Fibroblast of lung (primary cell): ENCODE measurements around the gene SELL. TPM values are rescaled to one million over a fixed set of nuclear protein-coding genes. Genes with fewer than 3 reads are reported as not detected.
"Not testable (repeated sequence)": the region's sequence is repeated elsewhere in the genome, so short reads cannot be mapped to it uniquely, and the experiment has no call there.

Experiments used
- DNase-seq, 2 donors: peaks; one replicate each; pipeline versions ENCODE4 v3.0.0 to v3.0.0-alpha.2; 2010; ENCODE audit warnings: low read depth in 2 of 2
- H2AFZ ChIP-seq: 2 replicates; pipeline ENCODE4 v1.5.1; 2012; ENCODE audit warnings: low read length, control low read depth, inconsistent platforms
- H3K27ac ChIP-seq: 2 replicates; pipeline ENCODE4 v1.5.1; 2011; ENCODE audit warnings: low read length, control low read depth; ENCODE audit not compliant: insufficient read depth
- H3K27me3 ChIP-seq: 2 replicates; pipeline ENCODE4 v1.5.1; 2011; ENCODE audit warnings: mild to moderate bottlenecking, low read length; ENCODE audit not compliant: control insufficient read depth, insufficient read depth
- H3K36me3 ChIP-seq: 2 replicates; pipeline ENCODE4 v1.5.1; 2011; ENCODE audit warnings: low read length; ENCODE audit not compliant: control insufficient read depth, insufficient read depth
- H3K4me1 ChIP-seq: 2 replicates; pipeline ENCODE4 v1.5.1; 2011; ENCODE audit warnings: low read length; ENCODE audit not compliant: control insufficient read depth, insufficient read depth; ENCODE audit errors: extremely low read depth
- H3K4me2 ChIP-seq: 2 replicates; pipeline ENCODE4 v1.5.1; 2011; ENCODE audit warnings: low read length, control low read depth; ENCODE audit not compliant: insufficient read depth; ENCODE audit errors: extremely low read depth
- H3K4me3 ChIP-seq, 4 experiments: fragments of 200-600 bp in 1 of 4; sonication (generic) in 1 of 4; replicated peaks in 1 of 4; 2 replicates each; pipeline ENCODE4 v1.5.1; 2011 to 2016; ENCODE audit warnings: low read length in 4 of 4, low read depth in 3 of 4, mild to moderate bottlenecking in 3 of 4, control low read depth in 2 of 4, inconsistent platforms in 1 of 4, mixed read lengths in 1 of 4; ENCODE audit not compliant: insufficient read depth in 1 of 4; ENCODE audit errors: control extremely low read depth in 1 of 4
- H3K79me2 ChIP-seq: 2 replicates; pipeline ENCODE4 v1.5.1; 2012; ENCODE audit warnings: mild to moderate bottlenecking, low read length, inconsistent platforms; ENCODE audit not compliant: control insufficient read depth, insufficient read depth
- H3K9ac ChIP-seq: 2 replicates; pipeline ENCODE4 v1.5.1; 2011; ENCODE audit warnings: mild to moderate bottlenecking, low read length, control low read depth; ENCODE audit not compliant: insufficient read depth
- H3K9me3 ChIP-seq: 2 replicates; pipeline ENCODE4 v1.5.1; 2012; ENCODE audit warnings: low read depth, low read length; ENCODE audit not compliant: control insufficient read depth, insufficient read depth
- H4K20me1 ChIP-seq: 2 replicates; pipeline ENCODE4 v1.5.1; 2011; ENCODE audit warnings: low read length; ENCODE audit not compliant: control insufficient read depth, insufficient read depth; ENCODE audit errors: extremely low read depth
- CTCF ChIP-seq, 2 donors: IDR thresholded peaks in 1 of 2; conservative IDR thresholded peaks in 1 of 2; 1 replicate in 1 of 2; 2 replicates in 1 of 2; pipeline ENCODE4 v1.5.1; 2011 to 2012; ENCODE audit warnings: low read length in 2 of 2, control low read depth in 1 of 2, inconsistent platforms in 1 of 2, low read depth in 1 of 2, mild to moderate bottlenecking in 1 of 2
- EZH2 ChIP-seq: IDR thresholded peaks from 2 replicates; pipeline ENCODE4 v1.5.1; 2012; ENCODE audit warnings: low read length, control low read depth, mild to moderate bottlenecking; ENCODE audit errors: missing control alignments
- polyA plus RNA-seq, 2 donors: library from polyadenylated mRNA; depleted of rRNA in 1 of 2; stranded (reverse) in 1 of 2; unstranded in 1 of 2; fragments of >200 nt; gene quantifications; 2 replicates each; pipeline ENCODE4 v1.2.1, GENCODE V29; 2011 to 2012; ENCODE audit warnings: missing spikeins in 1 of 2
- total RNA-seq: library from RNA; depleted of rRNA; stranded (reverse); fragments of >200 nt; gene quantifications from 2 replicates; pipeline ENCODE4 v1.2.1, GENCODE V29; 2014

SELL gene
- total and polyA plus RNA-seq, 2 donors (not counting 1 experiment from before 2014, with no cell fraction given), result 0.06 to 0.17 TPM

GRCh38 chr1:169679692-169680091, 31.7 kb downstream of the SELL start:
- Histone ChIP-seq H3K4me2 (no peak overlapping the region), H3K9me3 (no peaks in the 10 kb centered on the region), H3K36me3 (no peaks in the 10 kb centered on the region), H3K79me2 (no peaks in the 10 kb centered on the region), H3K4me3 (no peak overlapping the region), H2AFZ (no peak overlapping the region), H3K27me3 (no peaks in the 10 kb centered on the region), H3K27ac (no peak overlapping the region), H3K9ac (no peak overlapping the region), H4K20me1 (no peaks in the 10 kb centered on the region), H3K4me1 (no peaks in the 10 kb centered on the region)
- no peak for TF ChIP-seq CTCF (conservative IDR thresholded peaks at IDR 0.05 in 1 of 2, IDR thresholded peaks at IDR 0.05 in 1 of 2; ENCODE audit: low read depth in 1 of 2, low read length in 2 of 2)
- no peak for TF ChIP-seq EZH2
- no peak for DNase-seq

GRCh38 chr1:169676001-169676400, 35.4 kb downstream of the SELL start:
- no peaks in the 10 kb centered on the region for H3K4me1 ChIP-seq
- TF ChIP-seq CTCF (conservative IDR thresholded peaks at IDR 0.05 in 1 of 2, IDR thresholded peaks at IDR 0.05 in 1 of 2; ENCODE audit: low read depth in 1 of 2, low read length in 2 of 2), result no peak
- no peak for TF ChIP-seq EZH2
- peak; percentile 30 to 91 for DNase-seq
- no peak overlapping the region for H3K9ac ChIP-seq
- no peak overlapping the region for H3K27ac ChIP-seq
- no peaks in the 10 kb centered on the region for H3K79me2 ChIP-seq
- no peak overlapping the region for H3K4me2 ChIP-seq
- no peaks in the 10 kb centered on the region for H3K9me3 ChIP-seq
- H4K20me1 ChIP-seq, result no peaks in the 10 kb centered on the region
- H3K27me3 ChIP-seq, result no peaks in the 10 kb centered on the region
- H2AFZ ChIP-seq, result no peak overlapping the region
- no peak overlapping the region for H3K4me3 ChIP-seq
- no peaks in the 10 kb centered on the region for H3K36me3 ChIP-seq

- Histone ChIP-seq H3K4me2 (no peak overlapping the region), H4K20me1 (no peaks in the 10 kb centered on the region), H3K9me3 (no peaks in the 10 kb centered on the region), H3K27ac (no peak overlapping the region), H3K27me3 (no peaks in the 10 kb centered on the region), H3K36me3 (no peaks in the 10 kb centered on the region), H3K4me3 (no peak overlapping the region), H2AFZ (no peak overlapping the region), H3K9ac (no peak overlapping the region), H3K4me1 (no peaks in the 10 kb centered on the region), H3K79me2 (no peaks in the 10 kb centered on the region)
- DNase-seq, result no peak
- TF ChIP-seq EZH2 (no peak), CTCF (conservative IDR thresholded peaks at IDR 0.05 in 1 of 2, IDR thresholded peaks at IDR 0.05 in 1 of 2; ENCODE audit: low read depth in 1 of 2, low read length in 2 of 2) (no peak)
Observed at GRCh38 chr1:169670836-169671235, 40.6 kb downstream of the SELL start.

- not testable (repeated sequence) for DNase-seq, H3K4me3 ChIP-seq, H3K9ac ChIP-seq, H3K27me3 ChIP-seq, H4K20me1 ChIP-seq, H3K4me2 ChIP-seq, H2AFZ ChIP-seq, H3K9me3 ChIP-seq, H3K79me2 ChIP-seq, H3K36me3 ChIP-seq, H3K4me1 ChIP-seq, H3K27ac ChIP-seq
Observed at GRCh38 chr1:169670244-169670643, 41.2 kb downstream of the SELL start.
